ENCODE data around the gene AMZ1. TPM values are rescaled to one million over a fixed set of nuclear protein-coding genes. Genes with fewer than 3 reads are reported as not detected.
A peak's percentile ranks its signal among the peaks of the same experiment; 100 is the strongest.

AMZ1 gene
- total and polyA plus RNA-seq, 8 donors = under 0.01 to 1.4 (median 0.45) TPM; not detected in 5

GRCh38 chr7:2730846-2731770 is 43.1 kb downstream of the AMZ1 start:
- H3K4me1 ChIP-seq = peaks cover 23 to 60% (median 43%) of the 10 kb centered on the region in 4 donors
- no peak for TF ChIP-seq CTCF (IDR thresholded peaks at IDR 0.05)
- TF ChIP-seq EP300 (IDR thresholded peaks at IDR 0.05) = no peak
- no peak for TF ChIP-seq POLR2A (IDR thresholded peaks at IDR 0.05)
- no peak for TF ChIP-seq POLR2AphosphoS5 (IDR thresholded peaks at IDR 0.05)
- no peak overlapping the region for H3K4me3 ChIP-seq
- no peaks in the 10 kb centered on the region for H3K27me3 ChIP-seq
- intact Hi-C loops (cut with DNase I; ENCODE audit: low total_unique reads) = no loop called here
- H3K27ac ChIP-seq = peak overlapping the region in 3 of 5 donors; percentile 28 to 78 (median 70)
- 91 to 94% (median 92%) methylated on average over 45 of the region's 45 CpGs for WGBS, 5 donors
- H3K36me3 ChIP-seq = peaks cover 5 to 40% (median 31%) of the 10 kb centered on the region in 4 donors
- no peaks in the 10 kb centered on the region for H3K9me3 ChIP-seq
- DNase-seq = peak in 1 of 2 donors; percentile 22

DNA sequence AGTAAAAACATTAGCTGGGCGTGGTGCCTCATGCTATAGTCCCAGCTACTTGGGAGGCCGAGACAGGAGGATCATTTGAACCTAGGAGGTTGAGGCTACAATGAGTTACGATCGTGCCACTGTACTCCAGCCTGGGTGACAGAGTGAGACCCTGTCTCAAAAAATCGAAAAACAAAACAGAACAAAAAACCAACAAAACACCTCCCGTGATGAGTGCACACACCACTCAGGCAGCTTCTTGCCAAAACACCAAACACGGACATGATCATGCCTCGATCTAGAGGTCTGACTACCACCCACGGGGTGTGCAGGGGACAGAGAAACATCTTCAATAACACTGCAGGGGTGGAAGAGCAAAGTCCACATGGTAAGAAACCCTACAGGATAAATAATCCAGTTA is 44.4 kb downstream of the AMZ1 start:
- peak in 1 of 2 donors; percentile 11 for DNase-seq
- Histone ChIP-seq H3K27ac (peak overlapping the region in 3 of 5 donors; percentile 57 to 66 (median 61)), H3K9me3 (no peaks in the 10 kb centered on the region), H3K4me1 (peaks cover 23 to 60% (median 44%) of the 10 kb centered on the region in 4 donors), H3K36me3 (peaks cover 0 to 27% (median 21%) of the 10 kb centered on the region in 4 donors), H3K27me3 (no peaks in the 10 kb centered on the region), H3K4me3 (no peak overlapping the region)
- intact Hi-C loops (cut with DNase I; ENCODE audit: low total_unique reads) = no loop called here
- WGBS, 5 donors = 88 to 95% (median 91%) methylated on average over 9 of the region's 9 CpGs
- no peak for TF ChIP-seq CTCF (IDR thresholded peaks at IDR 0.05)
- TF ChIP-seq EP300 (IDR thresholded peaks at IDR 0.05) = no peak
- TF ChIP-seq POLR2A (IDR thresholded peaks at IDR 0.05) = no peak
- TF ChIP-seq POLR2AphosphoS5 (IDR thresholded peaks at IDR 0.05) = no peak

GRCh38 chr7:2732959-2733584 is 45.1 kb downstream of the AMZ1 start:
- DNase-seq = peak; percentile 65 to 74

More at GRCh38 chr7:2732959-2733584, 45.1 kb downstream of the AMZ1 start:
- peaks cover 23 to 62% (median 43%) of the 10 kb centered on the region in 4 donors for H3K4me1 ChIP-seq
- no peak overlapping the region for H3K4me3 ChIP-seq
- intact Hi-C loops (cut with DNase I; ENCODE audit: low total_unique reads) = no loop called here
- WGBS, 5 donors = 38 to 52% (median 39%) methylated on average over 18 of the region's 18 CpGs
- H3K9me3 ChIP-seq = no peaks in the 10 kb centered on the region
- peaks cover 0 to 26% (median 21%) of the 10 kb centered on the region in 4 donors for H3K36me3 ChIP-seq
- H3K27me3 ChIP-seq = no peaks in the 10 kb centered on the region
- no peak for TF ChIP-seq EP300 (IDR thresholded peaks at IDR 0.05)
- no peak for TF ChIP-seq POLR2A (IDR thresholded peaks at IDR 0.05)
- TF ChIP-seq CTCF (IDR thresholded peaks at IDR 0.05) = no peak
- TF ChIP-seq POLR2AphosphoS5 (IDR thresholded peaks at IDR 0.05) = peak in 2 of 3 donors; percentile 1 to 55
- H3K27ac ChIP-seq = peak overlapping the region in 4 of 5 donors; percentile 50 to 66 (median 59)
